Panc1 (cell line): ENCODE data around the gene SLC1A3. TPM values are rescaled to one million over a fixed set of nuclear protein-coding genes. Genes with fewer than 3 reads are reported as not detected.
"Not testable (repeated sequence)": the region's sequence is repeated elsewhere in the genome, so short reads cannot be mapped to it uniquely, and the experiment has no call there.

Experiments
- ATAC-seq: fragments of 200-7000 bp; cut with Tn5 transposase; 2 replicates; pipeline ENCODE4 v1.9.1; 2020; ENCODE audit warnings: mild to moderate bottlenecking, moderate library complexity
- BruUV-seq: library from RNA; stranded (reverse); fragments of 400-500 nt; replicated peaks from 2 replicates; lab custom pipeline; 2021; lab: Mats Ljungman, UMichigan
- CTCF ChIA-PET: fragments of 300-600 bp; sonication (Branson Sonifier 250); formaldehyde crosslinking; loops from one replicate; lab custom pipeline; 2022; ENCODE audit warnings: antibody characterized with exemption; lab: Charles Lee
- POLR2A ChIA-PET: fragments of 300-600 bp; sonication (Branson Sonifier 250); formaldehyde crosslinking; loops from one replicate; lab custom pipeline; 2022; ENCODE audit warnings: antibody characterized with exemption; lab: Charles Lee
- DNase-seq: peaks from one replicate; pipeline ENCODE4 v3.0.0-alpha.2; 2010; ENCODE audit warnings: low read depth, low spot score
- H3K27ac ChIP-seq: 2 replicates; pipeline ENCODE4 v1.5.1; 2011; ENCODE audit warnings: mild to moderate bottlenecking, low read length, inconsistent platforms
- H3K27me3 ChIP-seq: fragments of 200-500 bp; sonication (Bioruptor generic); 2 replicates; pipeline ENCODE4 v1.6.0; 2014; ENCODE audit warnings: low read length, inconsistent platforms; ENCODE audit not compliant: control insufficient read depth, insufficient read depth
- H3K36me3 ChIP-seq: fragments of 200-500 bp; sonication (Bioruptor generic); 2 replicates; pipeline ENCODE4 v1.5.1; 2014; ENCODE audit warnings: inconsistent platforms, mild to moderate bottlenecking, low read length, moderate library complexity; ENCODE audit not compliant: control insufficient read depth, insufficient read depth
- H3K4me1 ChIP-seq: 2 replicates; pipeline ENCODE4 v1.5.1; 2011; ENCODE audit warnings: inconsistent platforms, mild to moderate bottlenecking, low read length, moderate library complexity; ENCODE audit not compliant: control insufficient read depth, insufficient read depth
- H3K4me3 ChIP-seq, 2 experiments: 2 replicates each; pipeline ENCODE4 v1.5.1; 2011 to 2012; ENCODE audit warnings: low read depth in 2 of 2, low read length in 2 of 2, mild to moderate bottlenecking in 2 of 2, inconsistent platforms in 1 of 2, moderate library complexity in 1 of 2
- H3K9me3 ChIP-seq: fragments of 200-500 bp; sonication (Bioruptor generic); 2 replicates; pipeline ENCODE4 v1.5.1; 2014; ENCODE audit warnings: low read depth, mild to moderate bottlenecking, inconsistent platforms, low read length, moderate library complexity; ENCODE audit not compliant: control insufficient read depth, insufficient read depth
- POLR2AphosphoS5 ChIP-seq: IDR thresholded peaks from 2 replicates; pipeline ENCODE4 v1.6.1; 2012; ENCODE audit warnings: mild to moderate bottlenecking, low read depth, low read length, moderate library complexity
- SIN3A ChIP-seq: IDR thresholded peaks from 2 replicates; pipeline ENCODE4 v1.6.1; 2012; ENCODE audit warnings: low read depth, mild to moderate bottlenecking, low read length, moderate library complexity, borderline replicate concordance; ENCODE audit not compliant: insufficient read depth
- TCF7L2 ChIP-seq: IDR thresholded peaks from 2 replicates; pipeline ENCODE4 v1.6.1; 2011; ENCODE audit warnings: mild to moderate bottlenecking, low read depth, low read length, inconsistent platforms
- in situ Hi-C: cut with HindIII; loops from 2 replicates; pipeline ENCODE4 v1.10.0; 2016; ENCODE audit warnings: low sequenced_read_pairs, low pct_unique_long_range_greater_than_20kb
- intact Hi-C: fragments of 100-400 bp; cut with micrococcal nuclease; formaldehyde crosslinking; loops from one replicate; pipeline ENCODE4 v1.10.0; 2022; ENCODE audit not compliant: unreplicated experiment
- total RNA-seq: library from RNA; stranded (reverse); gene quantifications from one replicate; pipeline ENCODE4 v1.2.1, GENCODE V29; 2021; ENCODE audit not compliant: unreplicated experiment
- TF ChIP-seq, protein P1 (sequence below): fragments of 450-650 bp; IDR thresholded peaks from 2 replicates; pipeline ENCODE4 v1.5.1; 2017; ENCODE audit warnings: mild to moderate bottlenecking
- TF ChIP-seq, protein P2 (sequence below), 2 experiments: IDR thresholded peaks; 2 replicates each; pipeline ENCODE4 v1.6.1; 2011 to 2012; ENCODE audit warnings: low read depth in 2 of 2, control low read depth in 1 of 2, low read length in 1 of 2, mild to moderate bottlenecking in 1 of 2, moderate library complexity in 1 of 2; ENCODE audit not compliant: insufficient read depth in 1 of 2

Gene SLC1A3
- total RNA-seq, 1 experiment from 2014 or later: 0.13 TPM

DNA sequence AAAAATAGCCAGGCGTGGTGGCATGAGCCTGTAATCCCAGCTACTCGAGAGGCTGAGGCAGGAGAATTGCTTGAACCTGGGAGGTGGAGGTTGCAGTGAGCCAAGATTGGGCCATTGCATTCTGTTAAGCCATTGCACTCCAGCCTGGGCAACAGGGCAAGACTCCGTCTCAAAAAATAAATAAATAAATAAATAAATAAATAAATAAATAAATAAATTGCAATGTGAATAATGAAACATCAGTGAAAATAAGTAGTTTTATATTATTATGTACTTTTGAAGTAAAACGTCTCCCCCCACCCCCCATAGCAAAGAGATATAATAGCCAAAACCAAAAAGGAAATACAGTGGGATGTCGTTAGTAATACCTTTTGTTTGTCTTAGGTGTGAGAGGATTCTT lies 37.4 kb downstream of the SLC1A3 start:
- H3K4me1 ChIP-seq, BruUV-seq, POLR2A ChIA-PET, H3K27ac ChIP-seq, ATAC-seq, DNase-seq, H3K4me3 ChIP-seq, H3K36me3 ChIP-seq, H3K9me3 ChIP-seq, in situ Hi-C loops, intact Hi-C loops, CTCF ChIA-PET: not testable (repeated sequence)
- peaks cover 10% of the 10 kb centered on the region for H3K27me3 ChIP-seq

DNA sequence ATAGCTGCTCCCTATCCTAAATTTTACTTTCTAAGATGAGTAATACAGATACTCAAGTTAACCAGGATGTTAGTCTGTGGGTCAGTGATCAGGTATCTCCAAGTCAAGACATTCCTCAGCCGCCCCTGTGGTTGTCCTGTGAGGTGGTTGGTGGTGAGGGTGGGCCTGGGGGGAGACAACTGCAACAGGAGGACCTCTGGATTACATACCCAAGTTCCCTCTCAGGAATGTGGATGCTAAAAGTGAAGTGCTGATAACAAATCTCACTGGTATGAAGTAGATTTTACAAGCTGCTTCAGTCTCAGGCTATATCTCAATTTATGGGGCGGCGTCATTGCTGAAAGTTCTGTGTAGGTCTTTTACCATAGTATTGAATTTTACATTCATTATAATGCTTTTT lies 38.3 kb downstream of the SLC1A3 start:
- H3K36me3 ChIP-seq: no peaks in the 10 kb centered on the region
- ChIA-PET CTCF (interaction anchor here (0.7 kb wide), 1 partner anchor 867 kb away, joined by 3 read pairs; no protein-coding TSS in a partner anchor), POLR2A (no interaction called here)
- no peaks in the 10 kb centered on the region for H3K4me1 ChIP-seq
- no peak overlapping the region for H3K4me3 ChIP-seq
- DNase-seq: no peak
- peaks cover 5% of the 10 kb centered on the region for H3K27me3 ChIP-seq
- no peak for ATAC-seq
- H3K27ac ChIP-seq: no peak overlapping the region
- TF ChIP-seq, protein P1, sequence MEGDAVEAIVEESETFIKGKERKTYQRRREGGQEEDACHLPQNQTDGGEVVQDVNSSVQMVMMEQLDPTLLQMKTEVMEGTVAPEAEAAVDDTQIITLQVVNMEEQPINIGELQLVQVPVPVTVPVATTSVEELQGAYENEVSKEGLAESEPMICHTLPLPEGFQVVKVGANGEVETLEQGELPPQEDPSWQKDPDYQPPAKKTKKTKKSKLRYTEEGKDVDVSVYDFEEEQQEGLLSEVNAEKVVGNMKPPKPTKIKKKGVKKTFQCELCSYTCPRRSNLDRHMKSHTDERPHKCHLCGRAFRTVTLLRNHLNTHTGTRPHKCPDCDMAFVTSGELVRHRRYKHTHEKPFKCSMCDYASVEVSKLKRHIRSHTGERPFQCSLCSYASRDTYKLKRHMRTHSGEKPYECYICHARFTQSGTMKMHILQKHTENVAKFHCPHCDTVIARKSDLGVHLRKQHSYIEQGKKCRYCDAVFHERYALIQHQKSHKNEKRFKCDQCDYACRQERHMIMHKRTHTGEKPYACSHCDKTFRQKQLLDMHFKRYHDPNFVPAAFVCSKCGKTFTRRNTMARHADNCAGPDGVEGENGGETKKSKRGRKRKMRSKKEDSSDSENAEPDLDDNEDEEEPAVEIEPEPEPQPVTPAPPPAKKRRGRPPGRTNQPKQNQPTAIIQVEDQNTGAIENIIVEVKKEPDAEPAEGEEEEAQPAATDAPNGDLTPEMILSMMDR: no peak
- intact Hi-C loops: no loop called here
- no peaks in the 10 kb centered on the region for H3K9me3 ChIP-seq
- BruUV-seq: no TSS peak
- in situ Hi-C loops: no loop called here

DNA sequence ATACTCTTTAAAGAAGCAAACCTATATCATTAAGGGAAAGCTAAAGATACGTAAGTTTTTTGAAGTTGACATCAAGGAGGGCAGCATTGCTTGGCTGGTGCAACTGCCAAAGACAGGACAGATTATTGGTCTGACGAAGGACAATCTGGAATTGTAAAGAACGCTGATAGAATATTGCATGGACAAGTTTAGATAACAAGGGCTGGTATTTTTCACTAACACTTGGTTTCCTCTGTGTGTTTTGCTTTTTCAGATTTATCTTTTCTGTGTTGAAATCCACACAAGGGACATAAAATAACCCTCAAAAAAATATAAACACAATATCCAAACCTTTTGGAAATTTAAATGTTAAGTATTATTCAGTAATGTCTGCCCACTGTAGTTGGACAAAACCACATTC lies 39.7 kb downstream of the SLC1A3 start:
- Histone ChIP-seq H3K36me3 (no peaks in the 10 kb centered on the region), H3K27ac (no peak overlapping the region), H3K4me1 (no peaks in the 10 kb centered on the region), H3K9me3 (no peaks in the 10 kb centered on the region), H3K4me3 (no peak overlapping the region), H3K27me3 (peaks cover 8% of the 10 kb centered on the region)
- POLR2A ChIA-PET: no interaction called here
- intact Hi-C loops: no loop called here
- CTCF ChIA-PET: no interaction called here
- DNase-seq (no peak), ATAC-seq (no peak)
- no peak for TF ChIP-seq POLR2AphosphoS5
- TF ChIP-seq, protein P2, sequence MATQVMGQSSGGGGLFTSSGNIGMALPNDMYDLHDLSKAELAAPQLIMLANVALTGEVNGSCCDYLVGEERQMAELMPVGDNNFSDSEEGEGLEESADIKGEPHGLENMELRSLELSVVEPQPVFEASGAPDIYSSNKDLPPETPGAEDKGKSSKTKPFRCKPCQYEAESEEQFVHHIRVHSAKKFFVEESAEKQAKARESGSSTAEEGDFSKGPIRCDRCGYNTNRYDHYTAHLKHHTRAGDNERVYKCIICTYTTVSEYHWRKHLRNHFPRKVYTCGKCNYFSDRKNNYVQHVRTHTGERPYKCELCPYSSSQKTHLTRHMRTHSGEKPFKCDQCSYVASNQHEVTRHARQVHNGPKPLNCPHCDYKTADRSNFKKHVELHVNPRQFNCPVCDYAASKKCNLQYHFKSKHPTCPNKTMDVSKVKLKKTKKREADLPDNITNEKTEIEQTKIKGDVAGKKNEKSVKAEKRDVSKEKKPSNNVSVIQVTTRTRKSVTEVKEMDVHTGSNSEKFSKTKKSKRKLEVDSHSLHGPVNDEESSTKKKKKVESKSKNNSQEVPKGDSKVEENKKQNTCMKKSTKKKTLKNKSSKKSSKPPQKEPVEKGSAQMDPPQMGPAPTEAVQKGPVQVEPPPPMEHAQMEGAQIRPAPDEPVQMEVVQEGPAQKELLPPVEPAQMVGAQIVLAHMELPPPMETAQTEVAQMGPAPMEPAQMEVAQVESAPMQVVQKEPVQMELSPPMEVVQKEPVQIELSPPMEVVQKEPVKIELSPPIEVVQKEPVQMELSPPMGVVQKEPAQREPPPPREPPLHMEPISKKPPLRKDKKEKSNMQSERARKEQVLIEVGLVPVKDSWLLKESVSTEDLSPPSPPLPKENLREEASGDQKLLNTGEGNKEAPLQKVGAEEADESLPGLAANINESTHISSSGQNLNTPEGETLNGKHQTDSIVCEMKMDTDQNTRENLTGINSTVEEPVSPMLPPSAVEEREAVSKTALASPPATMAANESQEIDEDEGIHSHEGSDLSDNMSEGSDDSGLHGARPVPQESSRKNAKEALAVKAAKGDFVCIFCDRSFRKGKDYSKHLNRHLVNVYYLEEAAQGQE (IDR thresholded peaks at IDR 0.05; ENCODE audit: insufficient read depth in 1 of 2, low read depth in 2 of 2, low read length in 1 of 2): no peak
- no peak for TF ChIP-seq SIN3A
- TF ChIP-seq, protein P1: no peak
- TF ChIP-seq TCF7L2: no peak
- BruUV-seq: no TSS peak
- in situ Hi-C loops: no loop called here
